Lower leg skin (tissue), 3 donors: ENCODE data around the gene ZNF22.

Experiments used
- POLR2A ChIP-seq, 2 donors: fragments of 450-650 bp; IDR thresholded peaks; one replicate each; pipeline ENCODE4 v1.6.1; 2016 to 2017; ENCODE audit warnings: antibody characterized with exemption in 2 of 2, mild to moderate bottlenecking in 1 of 2, moderate library complexity in 1 of 2
- TF ChIP-seq, protein P1 (sequence below), 3 donors: fragments of 450-650 bp; IDR thresholded peaks; one replicate each; pipeline ENCODE4 v1.5.1; 2016; ENCODE audit warnings: antibody characterized with exemption in 3 of 3, mild to moderate bottlenecking in 3 of 3, moderate library complexity in 2 of 3

DNA sequence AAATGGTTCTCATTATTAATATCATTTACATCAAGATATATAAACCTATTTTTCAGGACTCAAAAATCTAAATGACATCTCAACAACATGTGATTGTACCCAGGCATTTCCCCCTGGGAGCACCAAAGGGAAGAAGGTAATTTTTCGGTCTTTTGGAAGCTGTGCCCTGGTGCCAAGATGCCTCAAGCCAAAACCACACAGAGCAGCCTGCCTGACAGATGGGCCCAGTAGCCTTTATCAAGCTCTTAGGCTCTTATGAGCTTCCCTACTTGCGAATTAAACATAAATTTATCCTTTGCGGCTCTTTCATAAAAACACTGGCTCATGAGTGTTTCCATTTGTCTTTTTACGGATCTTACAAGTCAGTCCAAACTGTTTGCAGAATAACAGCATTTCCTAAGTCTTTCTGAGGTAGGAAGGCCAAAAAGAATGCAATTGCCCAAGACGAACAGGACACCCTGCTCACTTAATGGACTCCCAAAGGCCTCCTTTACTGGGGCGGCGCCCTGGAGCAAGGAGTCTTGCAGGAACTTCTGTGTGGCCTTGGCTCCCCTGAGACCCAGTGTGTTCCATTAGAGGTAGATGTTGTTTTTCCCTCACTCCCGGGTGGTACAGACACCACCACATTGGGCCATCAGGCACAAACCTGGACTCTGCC is 45.2 kb upstream of the ZNF22 start:
- TF ChIP-seq, protein P1, sequence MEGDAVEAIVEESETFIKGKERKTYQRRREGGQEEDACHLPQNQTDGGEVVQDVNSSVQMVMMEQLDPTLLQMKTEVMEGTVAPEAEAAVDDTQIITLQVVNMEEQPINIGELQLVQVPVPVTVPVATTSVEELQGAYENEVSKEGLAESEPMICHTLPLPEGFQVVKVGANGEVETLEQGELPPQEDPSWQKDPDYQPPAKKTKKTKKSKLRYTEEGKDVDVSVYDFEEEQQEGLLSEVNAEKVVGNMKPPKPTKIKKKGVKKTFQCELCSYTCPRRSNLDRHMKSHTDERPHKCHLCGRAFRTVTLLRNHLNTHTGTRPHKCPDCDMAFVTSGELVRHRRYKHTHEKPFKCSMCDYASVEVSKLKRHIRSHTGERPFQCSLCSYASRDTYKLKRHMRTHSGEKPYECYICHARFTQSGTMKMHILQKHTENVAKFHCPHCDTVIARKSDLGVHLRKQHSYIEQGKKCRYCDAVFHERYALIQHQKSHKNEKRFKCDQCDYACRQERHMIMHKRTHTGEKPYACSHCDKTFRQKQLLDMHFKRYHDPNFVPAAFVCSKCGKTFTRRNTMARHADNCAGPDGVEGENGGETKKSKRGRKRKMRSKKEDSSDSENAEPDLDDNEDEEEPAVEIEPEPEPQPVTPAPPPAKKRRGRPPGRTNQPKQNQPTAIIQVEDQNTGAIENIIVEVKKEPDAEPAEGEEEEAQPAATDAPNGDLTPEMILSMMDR (IDR thresholded peaks at IDR 0.05) = no peak
- no peak for TF ChIP-seq POLR2A (IDR thresholded peaks at IDR 0.05)
